NB4 (cell line): ENCODE data around the gene DCAF11.

Experiments used
- CTCF ChIP-seq: IDR thresholded peaks from one replicate; pipeline ENCODE4 v1.5.1; 2012; ENCODE audit warnings: low read depth, low read length
- MAX ChIP-seq: IDR thresholded peaks from 2 replicates; pipeline ENCODE4 v1.6.1; 2011; ENCODE audit warnings: low read depth, low read length
- MYC ChIP-seq: IDR thresholded peaks from 2 replicates; pipeline ENCODE4 v1.6.1; 2011; ENCODE audit warnings: low read depth, low read length
- POLR2A ChIP-seq: IDR thresholded peaks from 2 replicates; pipeline ENCODE4 v1.6.1; 2011; ENCODE audit warnings: mild to moderate bottlenecking; ENCODE audit not compliant: insufficient read length; ENCODE audit errors: extremely low read depth

- no peak for TF ChIP-seq CTCF
- TF ChIP-seq MAX = no peak
- no peak for TF ChIP-seq POLR2A
- no peak for TF ChIP-seq MYC
Observed at GRCh38 chr14:24085215-24085614, 29.4 kb upstream of the DCAF11 start.
